ENCODE results near the gene RHBDD2.
"Not testable (repeated sequence)": the region's sequence is repeated elsewhere in the genome, so short reads cannot be mapped to it uniquely, and the experiment has no call there.

Gene RHBDD2

GRCh38 chr7:75840029-75840428, 38.8 kb upstream of the RHBDD2 start:
- TF ChIP-seq CTCF (IDR thresholded peaks at IDR 0.05; ENCODE audit: insufficient read depth, low read length, missing control alignments): no peak
- DNase-seq (ENCODE audit: low read depth, low spot score): no peak
- ChIA-PET POLR2A (no interaction called here), CTCF (no interaction called here)
- no peak overlapping the region for H3K4me3 ChIP-seq (ENCODE audit: low read depth, low read length)

GRCh38 chr7:75842836-75843446, 35.9 kb upstream of the RHBDD2 start:
- peak; percentile 42 for DNase-seq (ENCODE audit: low read depth, low spot score)
- ChIA-PET CTCF (interaction anchor here (1.1 to 1.2 kb wide), 2 partner anchors 23 to 24 kb away, joined by 3 read pairs; no protein-coding TSS in a partner anchor), POLR2A (interaction anchor here (0.7 kb wide), 1 partner anchor 12 kb away, joined by 6 read pairs; no protein-coding TSS in a partner anchor)
- no peak overlapping the region for H3K4me3 ChIP-seq (ENCODE audit: low read depth, low read length)
- TF ChIP-seq CTCF (IDR thresholded peaks at IDR 0.05; ENCODE audit: insufficient read depth, low read length, missing control alignments): no peak

DNA sequence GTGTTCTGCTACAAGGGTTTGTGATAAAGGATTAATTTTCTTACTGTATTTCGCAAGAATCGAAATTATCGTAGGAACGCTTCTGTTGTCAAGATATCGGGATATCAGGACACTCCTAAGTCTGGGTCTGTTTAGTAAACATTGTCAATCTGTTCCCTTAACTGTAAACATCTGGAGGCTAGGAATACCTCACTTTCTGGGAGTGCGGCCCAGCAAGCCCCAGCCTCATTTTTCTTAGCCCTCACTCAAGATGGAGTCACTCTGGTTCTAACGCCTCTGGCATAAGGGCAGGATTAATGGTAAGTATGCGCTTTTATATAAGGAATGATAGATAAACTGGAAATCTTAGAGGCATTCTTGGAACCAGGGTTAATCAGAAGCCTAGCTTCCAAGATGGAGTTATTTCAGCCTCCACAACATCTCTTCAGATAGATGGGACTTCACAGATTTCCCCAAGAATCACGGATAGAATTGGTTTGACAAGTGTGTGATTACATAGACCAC, 35.2 kb upstream of the RHBDD2 start:
- no peak for TF ChIP-seq CTCF (IDR thresholded peaks at IDR 0.05; ENCODE audit: insufficient read depth, low read length, missing control alignments)
- POLR2A ChIA-PET: no interaction called here
- no peak overlapping the region for H3K4me3 ChIP-seq (ENCODE audit: low read depth, low read length)
- DNase-seq (ENCODE audit: low read depth, low spot score): no peak
- CTCF ChIA-PET: interaction anchor here (1.2 kb wide), 1 partner anchor 23 kb away, joined by 3 read pairs; no protein-coding TSS in a partner anchor

DNA sequence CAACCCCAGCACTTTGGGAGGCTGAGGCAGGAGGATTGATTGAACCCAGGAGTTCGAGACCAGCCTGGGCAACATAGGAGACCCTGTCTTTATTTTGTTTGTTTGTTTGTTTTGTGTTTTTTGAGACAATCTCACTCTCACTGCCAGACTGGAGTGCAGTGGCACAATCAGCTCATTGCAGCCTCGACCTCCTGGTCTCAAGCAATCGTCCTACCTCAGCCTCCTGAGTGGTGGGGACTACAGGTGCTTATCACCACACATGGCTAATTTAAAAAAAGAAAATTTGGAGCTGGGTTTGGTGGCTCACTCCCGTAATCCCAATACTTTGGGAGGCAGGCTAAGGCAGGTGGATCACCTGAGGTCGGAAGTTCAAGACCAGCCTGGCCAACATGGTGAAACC, 34.7 kb upstream of the RHBDD2 start:
- H3K4me3 ChIP-seq (ENCODE audit: low read depth, low read length): no peak overlapping the region
- POLR2A ChIA-PET: no interaction called here
- CTCF ChIA-PET: no interaction called here
- TF ChIP-seq CTCF (IDR thresholded peaks at IDR 0.05; ENCODE audit: insufficient read depth, low read length, missing control alignments): no peak
- no peak for DNase-seq (ENCODE audit: low read depth, low spot score)

DNA sequence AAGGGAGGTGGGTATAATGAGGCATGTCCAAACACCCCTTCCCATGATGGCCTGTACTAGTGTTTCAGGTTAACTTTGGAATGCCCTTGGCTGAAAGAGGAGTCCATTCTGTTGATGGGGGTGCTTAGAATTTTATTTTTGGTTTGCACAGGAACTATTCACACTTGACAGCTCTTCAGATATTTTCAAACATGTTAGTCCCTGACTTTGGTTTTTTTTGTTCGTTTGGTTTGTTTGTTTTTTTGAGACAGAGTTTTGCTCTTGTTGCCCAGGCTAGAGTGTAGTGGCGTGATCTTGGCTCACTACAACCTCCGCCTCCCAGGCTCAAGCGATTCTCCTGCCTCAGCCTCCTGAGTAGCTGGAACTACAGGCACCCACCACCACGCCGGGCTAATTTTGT, 33.7 kb upstream of the RHBDD2 start:
- H3K4me3 ChIP-seq (ENCODE audit: low read depth, low read length); DNase-seq (ENCODE audit: low read depth, low spot score); CTCF ChIA-PET: not testable (repeated sequence)
- POLR2A ChIA-PET: interaction anchor here (0.6 kb wide), 1 partner anchor 136 kb away, joined by 3 read pairs; no protein-coding TSS in a partner anchor

DNA sequence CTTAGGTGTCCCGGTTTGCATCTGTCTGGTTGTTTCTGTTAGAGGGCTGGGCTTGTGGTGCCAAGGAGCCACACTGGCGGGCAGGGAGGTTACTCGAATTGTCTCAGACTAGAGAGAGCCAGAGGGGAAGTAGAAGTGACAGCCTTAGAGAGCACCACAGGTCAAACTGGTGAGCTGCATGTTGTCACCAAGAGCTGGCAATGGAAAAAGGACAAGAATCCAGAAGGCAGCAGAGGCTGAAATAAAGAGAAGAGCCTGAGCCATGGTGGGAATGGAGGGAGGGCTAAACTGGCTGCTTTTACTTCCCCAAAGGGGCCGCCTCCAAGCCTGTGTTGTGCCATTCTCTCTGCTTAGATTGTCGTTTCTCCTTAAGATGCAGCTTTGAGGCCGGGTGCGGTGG, 31.1 kb upstream of the RHBDD2 start:
- no peak for DNase-seq (ENCODE audit: low read depth, low spot score)
- H3K4me3 ChIP-seq (ENCODE audit: low read depth, low read length): no peak overlapping the region
- no peak for TF ChIP-seq CTCF (IDR thresholded peaks at IDR 0.05; ENCODE audit: insufficient read depth, low read length, missing control alignments)
- CTCF ChIA-PET: no interaction called here
- POLR2A ChIA-PET: no interaction called here

DNA sequence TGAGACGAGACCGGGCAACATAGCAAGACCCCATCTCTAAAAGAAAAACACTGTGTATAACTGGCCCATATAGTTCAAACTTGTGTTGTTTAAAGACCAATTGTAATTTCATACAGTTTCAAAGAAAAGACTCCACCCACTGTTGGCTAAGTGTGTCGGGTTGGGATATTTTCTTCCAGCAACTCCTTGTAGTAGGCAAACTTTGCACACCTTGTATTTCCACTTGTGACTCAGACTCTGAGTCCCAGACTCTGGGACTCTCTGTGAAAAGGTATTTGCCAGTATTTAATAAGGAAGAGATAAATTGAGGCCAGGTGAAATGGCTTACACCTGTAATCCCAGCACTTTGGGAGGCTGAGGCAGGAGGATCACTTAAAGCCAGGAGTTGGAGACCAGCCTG, 29.3 kb upstream of the RHBDD2 start:
- CTCF ChIA-PET: no interaction called here
- DNase-seq (ENCODE audit: low read depth, low spot score): no peak
- no peak for TF ChIP-seq CTCF (IDR thresholded peaks at IDR 0.05; ENCODE audit: insufficient read depth, low read length, missing control alignments)
- POLR2A ChIA-PET: interaction anchor here (0.5 kb wide), 1 partner anchor 176 kb away, joined by 4 read pairs; no protein-coding TSS in a partner anchor
- H3K4me3 ChIP-seq (ENCODE audit: low read depth, low read length): no peak overlapping the region
